ENCODE data around the gene AMBP.
"Not testable (repeated sequence)": the region's sequence is repeated elsewhere in the genome, so short reads cannot be mapped to it uniquely, and the experiment has no call there.

AMBP gene

GRCh38 chr9:114091711-114092110, 13.6 kb upstream of the AMBP start:
- DNase-seq (ENCODE audit: low read depth in 3 of 3), result no peak

- no peak for DNase-seq (ENCODE audit: low read depth in 3 of 3)
Observed at GRCh38 chr9:114090798-114091197, 12.7 kb upstream of the AMBP start.

- no peak for DNase-seq (ENCODE audit: low read depth in 3 of 3)
Observed at GRCh38 chr9:114089206-114089840, 11.2 kb upstream of the AMBP start.

GRCh38 chr9:114088571-114089170, 10.6 kb upstream of the AMBP start:
- no peak for DNase-seq (ENCODE audit: low read depth in 3 of 3)

- no peak for DNase-seq (ENCODE audit: low read depth in 3 of 3)
Observed at GRCh38 chr9:114087721-114088120, 9.6 kb upstream of the AMBP start.

GRCh38 chr9:114086607-114087006, 8.5 kb upstream of the AMBP start:
- DNase-seq (ENCODE audit: low read depth in 3 of 3), result no peak

DNA sequence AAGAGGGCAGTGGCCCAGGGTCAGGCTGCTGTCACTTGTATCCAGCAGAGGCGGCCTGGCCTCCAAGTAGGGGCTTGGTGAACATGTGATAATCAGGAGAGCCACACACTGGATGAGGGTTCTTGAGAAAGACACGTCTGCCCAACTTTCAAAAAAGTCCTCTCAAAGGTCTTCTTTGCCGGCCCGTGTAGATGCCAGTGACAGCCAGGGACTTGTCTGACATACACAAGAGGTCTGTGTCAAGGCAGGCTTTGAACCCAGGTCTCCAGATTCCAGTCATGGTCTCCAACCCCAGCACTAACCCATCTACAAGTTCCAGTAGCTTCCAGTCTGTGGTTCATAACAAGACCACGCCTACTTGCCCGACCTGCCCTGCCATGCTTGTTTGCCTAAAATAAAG, 7.9 kb upstream of the AMBP start:
- DNase-seq (ENCODE audit: low read depth in 3 of 3), result no peak

GRCh38 chr9:114085387-114085789, 7.3 kb upstream of the AMBP start:
- DNase-seq (ENCODE audit: low read depth in 3 of 3), result no peak

- no peak for DNase-seq (ENCODE audit: low read depth in 3 of 3)
Observed at GRCh38 chr9:114084282-114085073, 6.4 kb upstream of the AMBP start.

DNA sequence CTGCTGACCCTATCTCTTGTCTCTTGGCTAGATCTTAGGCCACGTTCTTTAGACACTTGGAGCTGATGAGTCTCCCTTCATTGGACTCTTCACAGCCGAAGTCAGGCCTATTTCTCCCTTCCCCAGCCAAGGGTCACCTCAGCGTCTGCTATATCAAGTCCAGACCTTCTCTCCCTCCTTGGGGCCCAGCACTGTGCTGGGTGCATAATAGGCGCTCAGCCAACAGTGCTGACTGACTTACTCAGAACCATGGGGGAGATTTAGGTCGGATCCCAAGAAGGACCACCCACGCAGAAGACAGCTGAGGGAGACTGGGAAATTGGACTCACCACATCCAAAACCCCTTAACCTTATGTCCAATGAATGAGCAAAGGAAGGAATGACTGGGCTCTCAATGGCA, 5.6 kb upstream of the AMBP start:
- no peak for DNase-seq (ENCODE audit: low read depth in 3 of 3)

DNA sequence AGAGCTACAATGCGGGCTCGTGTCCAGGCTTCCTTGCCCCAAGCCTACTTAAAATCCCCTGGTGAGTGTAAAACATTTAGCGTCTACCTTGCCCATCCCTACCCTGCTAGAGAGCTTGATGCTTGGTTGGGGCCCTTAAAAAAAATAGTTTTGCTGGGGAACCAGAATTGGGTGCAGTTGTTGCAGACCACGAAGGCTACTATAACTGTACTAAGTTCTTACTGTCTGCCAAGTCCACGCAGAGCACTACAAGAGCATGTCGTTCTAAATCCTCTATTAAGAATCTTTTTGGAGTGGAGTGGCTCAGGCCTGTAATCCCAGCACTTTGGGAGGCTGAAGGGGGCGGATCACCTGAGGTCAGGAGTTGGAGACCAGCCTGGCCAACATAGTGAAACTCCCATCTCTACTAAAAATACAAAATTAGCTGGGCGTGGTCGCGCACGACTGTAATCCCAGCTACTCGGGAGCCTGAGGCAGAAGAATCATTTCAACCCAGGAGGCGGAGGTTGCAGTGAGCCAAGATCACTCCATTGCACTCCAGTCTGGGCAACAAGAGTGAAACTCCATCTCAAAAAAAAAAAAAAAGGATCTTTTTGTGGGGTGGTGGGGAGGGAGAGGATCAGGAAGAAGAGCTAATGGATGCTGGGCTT, 4.8 kb upstream of the AMBP start:
- DNase-seq (ENCODE audit: low read depth in 3 of 3), result not testable (repeated sequence)

GRCh38 chr9:114082017-114082762, 4.1 kb upstream of the AMBP start:
- DNase-seq (ENCODE audit: low read depth in 3 of 3), result peak; percentile 65 to 87 (median 79)

GRCh38 chr9:114081441-114082016, 3.4 kb upstream of the AMBP start:
- DNase-seq (ENCODE audit: low read depth in 3 of 3), result no peak

DNA sequence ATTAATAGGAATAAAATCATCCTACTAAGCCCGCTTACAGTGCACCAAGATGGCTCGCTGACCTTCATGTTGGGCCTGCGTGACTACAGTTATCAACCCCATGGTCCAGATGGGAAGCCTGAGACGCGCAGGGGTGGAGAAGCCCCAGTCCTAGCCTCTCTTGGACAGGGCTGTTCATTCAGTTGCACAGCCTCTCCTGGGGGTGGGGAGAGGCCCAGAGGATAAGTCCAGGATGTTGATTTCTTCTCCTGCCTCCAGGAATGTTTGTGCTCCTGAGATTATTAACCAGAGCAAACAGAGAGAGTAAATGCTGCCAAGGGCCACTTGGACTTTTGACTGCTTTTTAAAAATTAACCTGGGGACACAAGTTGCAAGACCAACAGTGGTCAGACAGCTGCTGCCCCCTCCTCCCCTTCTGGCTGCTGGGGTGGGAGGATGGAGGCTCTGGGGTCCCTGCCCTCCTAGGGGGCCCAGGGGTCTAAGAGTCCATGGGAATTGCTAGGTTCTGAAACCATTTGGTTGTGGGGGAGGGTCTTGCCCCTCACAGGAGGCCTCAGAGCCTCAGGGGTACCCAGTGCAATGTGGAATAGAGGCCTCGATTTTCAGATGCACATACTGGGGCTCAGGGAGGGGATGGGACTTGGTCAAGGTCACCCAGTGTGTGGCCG, 2.8 kb upstream of the AMBP start:
- DNase-seq (ENCODE audit: low read depth in 3 of 3), result no peak

DNA sequence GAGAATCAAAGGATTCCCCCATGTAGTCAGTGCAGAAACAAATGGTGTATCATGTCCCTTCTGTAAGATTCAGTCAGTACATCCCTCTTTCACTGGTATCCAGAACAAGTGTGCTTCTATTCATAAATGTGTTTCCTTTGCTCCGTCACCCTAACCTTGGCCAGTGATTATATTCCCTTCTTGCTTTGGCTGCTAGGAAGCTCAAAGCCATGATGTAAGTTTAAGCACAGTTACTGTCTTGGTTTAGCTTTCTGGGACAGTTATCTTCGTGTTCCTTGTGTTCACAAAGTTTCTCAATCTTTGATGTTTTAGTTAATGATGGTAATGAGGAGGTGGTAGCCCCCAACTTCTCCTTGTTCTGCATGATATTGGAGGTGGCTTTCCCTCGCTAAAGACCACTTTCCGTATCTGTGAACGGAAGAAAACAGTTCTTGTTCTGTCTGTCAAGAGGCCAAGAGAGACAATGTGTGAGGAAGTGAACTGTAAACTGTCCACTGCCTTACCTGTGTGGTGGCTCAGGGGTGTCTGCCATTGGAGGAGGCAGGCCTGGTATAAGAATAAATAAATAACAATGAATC, 2.2 kb upstream of the AMBP start:
- DNase-seq (ENCODE audit: low read depth in 3 of 3), result no peak

- DNase-seq (ENCODE audit: low read depth in 3 of 3), result no peak
Observed at GRCh38 chr9:114078781-114079156, 669 bp upstream of the AMBP start.

GRCh38 chr9:114077162-114077837, 800 bp downstream of the AMBP start:
- no peak for DNase-seq (ENCODE audit: low read depth in 3 of 3)

DNA sequence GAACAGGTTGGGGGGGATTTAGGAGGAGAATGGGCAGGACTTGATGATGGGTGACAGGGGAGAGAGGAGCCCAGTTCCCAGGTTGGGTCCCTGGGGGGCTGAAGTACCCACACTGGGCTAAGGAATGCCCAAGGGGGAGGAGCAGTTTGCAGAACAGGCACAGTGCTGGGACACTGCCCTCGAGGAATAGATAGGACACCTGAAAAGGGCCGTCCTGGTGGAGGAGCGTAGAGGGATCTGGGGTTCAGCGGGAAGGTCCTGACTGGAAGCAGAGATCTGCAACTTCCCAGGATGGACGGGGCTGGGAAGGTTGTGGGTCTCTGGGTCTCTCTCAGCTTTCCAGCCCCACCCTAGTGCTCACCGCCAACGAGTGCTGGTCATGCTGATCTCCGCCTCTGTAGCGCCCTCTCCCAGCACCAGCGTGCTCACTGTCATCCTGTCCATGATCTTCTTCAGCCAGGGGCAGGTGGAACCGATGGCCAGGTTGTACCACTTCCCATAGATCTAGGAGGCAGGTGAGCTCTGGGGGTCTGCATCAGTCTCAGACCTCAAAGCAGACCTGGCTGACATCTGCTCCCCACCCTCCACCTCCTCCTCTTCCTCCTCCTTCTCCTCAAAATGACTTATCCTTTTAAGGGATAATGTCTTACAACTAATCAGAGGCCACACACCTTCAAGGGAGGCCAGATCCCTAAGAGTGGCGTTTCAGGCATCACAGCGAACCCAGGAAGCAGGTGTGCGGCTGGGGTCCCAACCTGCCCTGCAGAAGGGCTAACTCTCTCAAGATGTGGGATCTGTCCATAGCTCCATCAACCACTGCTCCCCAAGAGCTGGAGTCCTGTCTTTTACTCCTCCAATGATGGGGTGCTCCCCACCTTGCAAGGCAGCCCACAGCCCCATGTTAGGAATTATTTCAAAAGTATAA, 1.6 kb downstream of the AMBP start:
- DNase-seq (ENCODE audit: low read depth in 3 of 3), result no peak

DNA sequence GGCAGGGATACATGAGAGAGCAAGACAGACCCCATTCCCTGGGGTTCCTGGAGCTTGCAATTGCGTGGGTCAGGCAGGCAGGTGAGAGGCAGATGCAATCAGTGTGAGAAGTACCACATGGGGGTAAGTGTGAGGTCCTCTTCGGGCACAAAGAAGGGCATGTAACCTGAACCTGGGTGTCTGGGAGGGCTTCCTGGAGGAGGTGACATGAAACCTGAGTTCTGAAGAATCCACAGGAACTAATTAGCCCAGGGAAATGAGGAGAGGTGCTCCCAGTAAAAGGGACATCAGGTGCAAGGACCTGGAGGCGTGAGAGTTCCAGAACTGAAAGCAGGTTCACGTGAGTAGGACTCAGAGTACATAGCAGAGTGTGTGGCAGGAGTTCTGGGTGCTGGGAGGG, 2.5 kb downstream of the AMBP start:
- no peak for DNase-seq (ENCODE audit: low read depth in 3 of 3)

Data from stimulated activated CD4-positive, alpha-beta T cell treated with anti-CD3 and anti-CD28 coated beads, TNF-alpha, amount 100 ng/mL, for 48 hours (primary cell).